GM18951 (cell line): ENCODE data around the gene CFAP46.

Source experiments
- POLR2A ChIP-seq: IDR thresholded peaks from 4 replicates; pipeline ENCODE4 v1.6.1; 2011; ENCODE audit warnings: mild to moderate bottlenecking; ENCODE audit not compliant: insufficient read length, insufficient read depth; ENCODE audit errors: extremely low read depth
- in situ Hi-C: fragments of 300-500 bp; cut with MboI; formaldehyde crosslinking; loops from one replicate; pipeline ENCODE4 v1.12.0; 2022; ENCODE audit warnings: low sequenced_read_pairs, mixed read lengths, inconsistent platforms; ENCODE audit not compliant: unreplicated experiment

The CFAP46 gene

DNA sequence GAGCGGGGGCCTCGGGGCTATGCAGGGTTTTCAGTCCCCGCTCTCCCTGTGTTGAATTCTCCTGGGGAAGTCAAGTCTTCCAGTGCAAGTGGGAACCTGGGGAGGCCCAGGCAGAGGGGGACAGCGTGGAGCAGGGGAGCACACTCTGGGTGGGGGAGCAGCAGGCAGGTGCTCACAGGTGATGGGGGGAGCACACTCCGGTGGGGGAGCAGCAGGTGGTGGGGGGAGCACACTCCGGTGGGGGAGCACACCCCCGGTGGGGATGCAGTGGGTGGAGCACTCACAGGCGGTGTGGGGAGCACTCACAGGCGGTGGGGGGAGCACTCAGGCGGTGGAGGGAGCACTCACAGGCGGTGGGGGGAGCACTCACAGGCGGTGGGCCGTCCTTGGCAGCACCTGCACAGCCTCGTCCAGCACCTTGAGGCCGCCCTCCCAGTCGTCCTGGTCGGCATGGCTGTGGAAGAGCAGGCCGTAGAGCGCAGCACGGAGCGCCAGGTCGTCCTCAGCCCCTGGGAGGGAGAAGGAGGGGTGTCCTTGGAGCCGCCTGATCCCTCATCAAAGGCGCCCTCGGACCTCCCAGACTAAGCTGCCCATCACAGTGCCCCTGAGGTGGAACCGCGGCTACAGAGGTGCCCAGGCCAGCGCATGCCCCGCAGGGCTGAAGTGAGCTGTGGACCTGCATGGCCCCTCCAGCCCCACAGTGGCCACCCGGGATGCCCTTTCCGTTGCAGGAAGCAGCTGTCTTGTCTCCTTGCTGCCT, 56.7 kb downstream of the CFAP46 start:
- in situ Hi-C loops = no loop called here

DNA sequence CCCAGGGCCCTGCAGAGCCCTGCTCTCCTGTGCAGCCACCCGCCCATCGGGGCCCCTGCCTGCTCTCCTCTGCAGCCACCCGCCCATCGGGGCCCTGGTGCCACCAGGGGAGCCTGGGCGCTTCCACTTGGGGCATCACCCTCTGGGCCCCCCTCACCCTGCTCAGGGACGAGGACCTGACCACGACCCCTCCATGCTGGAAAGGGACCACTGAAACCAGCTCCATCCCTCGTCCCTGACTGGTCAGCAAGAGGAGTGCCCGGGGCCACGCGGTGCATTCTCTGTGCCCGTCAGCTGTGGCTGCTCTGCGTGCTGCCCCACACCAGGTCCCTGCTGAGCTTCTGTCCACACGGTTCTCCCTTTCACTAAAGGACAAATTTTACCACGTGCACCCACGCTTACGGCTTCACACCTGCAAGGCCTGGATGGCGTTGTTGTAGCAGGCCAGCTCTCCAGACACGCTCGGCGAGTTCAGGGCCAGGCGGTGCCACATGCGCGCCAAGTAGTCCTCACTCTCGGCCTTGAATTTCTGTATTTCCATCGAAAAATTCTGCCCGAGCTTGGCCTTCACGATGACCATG, 57.6 kb downstream of the CFAP46 start:
- no peak for TF ChIP-seq POLR2A
- in situ Hi-C loops = no loop called here

More for the DNA sequence above, 56.7 kb downstream of the CFAP46 start:
- no peak for TF ChIP-seq POLR2A

DNA sequence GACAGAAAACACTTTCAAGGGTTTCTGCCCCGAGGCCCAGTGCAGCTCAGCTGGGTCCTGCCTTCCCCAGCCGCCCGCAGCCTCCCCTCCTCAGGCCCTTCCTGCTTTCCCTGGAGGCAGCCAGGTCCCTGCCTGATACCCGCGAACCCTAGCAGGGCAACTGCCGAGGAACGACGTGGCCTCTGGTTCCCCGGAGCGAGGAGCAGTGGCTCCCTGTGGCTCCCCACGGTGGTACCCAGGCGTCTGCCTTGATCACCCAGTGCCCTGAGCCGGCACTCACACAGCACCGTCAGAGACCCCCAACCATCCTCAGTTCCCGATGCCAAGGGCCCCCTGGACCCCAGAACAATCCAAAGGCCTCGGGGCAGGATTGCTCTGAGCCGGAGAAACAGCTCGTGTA, 58.3 kb downstream of the CFAP46 start:
- in situ Hi-C loops = no loop called here
- TF ChIP-seq POLR2A = no peak

DNA sequence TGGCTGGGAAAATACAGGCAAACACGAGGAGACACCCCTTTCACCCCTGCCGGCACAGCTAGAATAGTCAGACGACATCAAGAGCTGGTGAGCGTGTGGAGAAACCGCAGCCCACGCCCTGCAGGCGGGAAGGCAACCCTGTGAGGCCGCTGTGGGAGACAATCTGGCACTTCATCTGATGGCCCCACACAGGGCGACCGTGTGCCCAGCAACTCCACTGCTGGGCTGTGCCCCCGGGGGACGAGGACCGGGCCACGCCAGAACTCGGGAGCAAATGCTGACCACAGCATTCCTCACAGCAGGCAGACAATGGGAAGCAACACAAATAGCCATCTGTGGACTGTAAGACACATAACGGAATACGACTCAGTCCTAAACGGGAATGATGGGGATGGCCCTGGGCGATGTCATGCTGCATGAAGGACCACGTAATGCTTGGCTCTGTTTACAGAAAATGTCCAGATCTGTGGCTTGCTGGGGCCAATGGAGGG, 58.9 kb downstream of the CFAP46 start:
- TF ChIP-seq POLR2A = no peak
- in situ Hi-C loops = no loop called here

DNA sequence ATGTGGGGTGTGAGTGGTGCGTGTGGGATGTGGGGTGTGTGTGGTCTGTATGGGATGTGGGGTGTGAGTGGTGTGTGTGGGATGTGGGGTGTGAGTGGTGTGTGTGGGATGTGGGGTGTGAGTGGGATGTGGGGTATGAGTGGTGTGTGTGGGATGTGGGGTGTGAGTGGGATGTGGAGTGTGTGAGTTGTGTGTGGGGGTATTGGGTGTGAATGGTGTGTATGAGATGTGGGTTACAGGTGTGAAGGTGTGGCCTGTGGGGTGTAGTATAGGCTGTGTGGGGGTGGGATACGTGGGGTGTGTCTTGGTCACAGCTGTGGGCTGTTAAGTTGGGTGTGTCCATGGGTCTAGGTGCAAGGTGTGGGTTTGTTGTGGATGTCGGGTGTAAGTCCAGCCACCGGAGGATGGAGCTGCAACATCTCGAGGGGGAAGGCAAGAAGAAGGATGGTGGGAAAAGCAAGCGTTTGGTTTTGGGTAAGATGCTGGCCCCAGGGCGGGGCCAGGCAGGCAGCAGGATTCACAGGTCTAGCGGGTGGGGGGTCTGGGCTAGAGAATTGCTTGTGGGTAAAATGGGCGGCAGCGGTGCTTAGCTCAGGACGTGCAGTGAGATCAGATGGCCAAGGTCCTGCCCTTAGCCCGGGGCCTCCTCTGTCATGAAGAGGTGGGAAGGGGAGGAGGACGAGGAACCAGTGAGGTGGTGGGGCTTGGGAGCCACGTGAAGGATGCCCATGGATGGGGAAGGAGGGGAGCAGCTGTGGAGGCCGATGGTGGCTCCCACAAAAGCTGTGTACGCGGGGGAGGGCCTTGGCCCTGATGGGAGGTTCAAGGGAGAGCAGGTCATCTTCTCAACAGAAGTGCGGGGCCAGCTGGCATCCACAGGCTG, 60.1 kb downstream of the CFAP46 start:
- TF ChIP-seq POLR2A = no peak
- in situ Hi-C loops = no loop called here

DNA sequence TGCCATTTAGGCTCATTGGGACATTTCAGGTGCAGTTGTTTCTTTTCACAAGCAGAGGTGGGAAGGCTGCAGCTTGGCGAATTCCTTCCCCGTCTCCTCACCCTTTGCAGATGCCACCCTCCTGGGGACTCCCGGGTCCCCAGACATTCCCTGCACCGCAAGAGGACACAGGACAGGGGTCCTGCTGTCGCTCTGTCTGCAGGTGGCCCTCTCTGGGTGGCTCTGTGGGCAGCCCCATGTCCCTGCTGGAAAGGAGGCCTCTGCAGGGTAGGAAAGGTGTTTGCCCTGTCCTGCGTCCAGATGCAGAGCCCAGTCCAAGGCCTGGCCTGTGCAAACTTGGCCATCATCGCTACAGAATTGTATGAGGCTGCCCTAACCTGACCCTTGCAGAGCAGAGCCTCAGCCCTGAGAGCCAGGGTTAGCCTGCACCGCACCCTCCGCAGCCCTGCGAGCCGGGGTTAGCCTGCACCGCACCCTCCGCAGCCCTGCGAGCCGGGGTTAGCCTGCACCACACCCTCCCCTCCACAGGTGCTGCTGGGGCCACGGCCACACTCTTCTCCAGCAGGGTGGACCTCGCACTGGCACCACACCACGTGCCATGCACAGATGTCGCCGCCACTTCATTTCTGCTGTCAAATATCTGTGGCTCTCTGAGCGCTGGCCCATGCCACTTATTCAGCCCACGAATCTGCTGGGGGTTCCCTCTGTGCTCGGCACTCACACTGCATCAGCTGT, 61.0 kb downstream of the CFAP46 start:
- in situ Hi-C loops = no loop called here
- no peak for TF ChIP-seq POLR2A

DNA sequence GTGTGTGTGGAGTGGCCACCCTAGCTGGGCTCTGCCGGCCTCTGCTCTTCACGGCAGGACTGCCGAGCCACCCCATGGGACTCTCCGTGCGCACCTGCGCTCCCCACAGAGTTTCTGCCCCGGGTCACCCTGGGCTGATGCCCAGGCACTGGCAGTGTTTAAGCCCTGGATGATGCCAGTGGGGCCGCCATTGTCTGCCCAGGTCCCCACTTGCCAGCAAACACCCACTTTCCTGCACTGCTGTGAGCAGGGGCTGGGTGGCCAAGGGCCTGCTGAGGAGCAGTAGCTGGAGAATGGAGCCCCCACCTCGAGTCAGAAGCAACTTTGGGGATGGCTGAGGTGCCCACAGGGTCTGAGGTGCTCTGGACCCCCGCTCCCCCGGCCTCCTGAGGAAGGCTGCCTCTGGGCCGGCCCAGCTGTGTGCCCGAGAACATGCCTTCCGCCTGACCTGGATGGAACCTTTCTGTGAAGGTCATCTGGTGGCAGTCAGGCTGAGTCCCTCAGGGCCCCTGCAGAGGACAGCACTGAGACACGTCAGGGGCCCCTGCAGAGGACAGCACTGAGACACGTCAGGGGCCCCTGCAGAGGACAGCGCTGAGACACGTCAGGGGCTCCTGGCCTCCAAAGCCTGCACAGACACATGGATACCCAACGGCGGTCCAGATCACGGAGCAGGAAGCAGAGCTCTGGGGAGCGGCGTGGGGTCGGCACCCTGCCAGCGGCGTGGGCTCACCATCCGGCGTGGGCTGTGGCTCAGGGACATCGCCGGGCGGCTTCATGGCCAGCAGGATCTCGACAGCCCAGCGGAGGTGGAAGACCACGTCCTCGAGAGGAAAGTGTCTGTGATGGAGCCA, 62.0 kb downstream of the CFAP46 start:
- in situ Hi-C loops = no loop called here
- TF ChIP-seq POLR2A = no peak

DNA sequence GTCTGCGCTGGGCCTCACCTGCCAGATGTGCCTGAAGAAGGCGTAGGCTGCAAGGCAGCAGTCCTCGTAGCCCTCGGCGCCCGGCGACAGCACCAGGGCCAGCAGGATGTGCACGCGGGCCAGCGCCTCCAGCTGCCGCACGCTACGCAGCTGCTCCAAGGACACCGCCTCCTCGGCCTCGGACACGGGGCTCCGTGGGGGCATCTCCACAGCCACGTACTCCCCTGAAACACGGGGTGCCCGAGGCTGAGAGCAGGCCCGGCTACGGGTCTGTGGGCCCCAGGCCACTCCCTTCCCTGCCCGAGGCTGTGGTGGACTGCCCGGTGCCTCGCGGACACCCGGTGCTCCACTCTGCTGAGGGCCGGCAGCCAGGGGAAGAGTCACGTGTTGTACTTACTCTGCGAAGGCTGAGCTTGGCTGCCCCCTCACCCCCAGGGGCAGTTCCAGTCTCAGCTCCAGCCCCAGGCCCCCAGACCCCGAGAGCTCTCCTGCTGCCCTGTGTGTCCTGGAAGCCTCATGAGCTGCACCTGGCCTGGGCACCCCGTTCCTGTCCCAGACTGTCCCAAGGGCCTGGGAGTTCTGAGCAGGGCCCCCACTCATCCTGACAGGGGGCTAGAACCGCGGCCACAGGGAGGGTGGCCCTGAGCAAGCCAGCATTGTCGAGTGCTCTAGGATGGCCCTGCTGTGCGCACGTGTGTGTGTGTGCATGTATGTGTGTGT, 62.8 kb downstream of the CFAP46 start:
- in situ Hi-C loops = no loop called here

DNA sequence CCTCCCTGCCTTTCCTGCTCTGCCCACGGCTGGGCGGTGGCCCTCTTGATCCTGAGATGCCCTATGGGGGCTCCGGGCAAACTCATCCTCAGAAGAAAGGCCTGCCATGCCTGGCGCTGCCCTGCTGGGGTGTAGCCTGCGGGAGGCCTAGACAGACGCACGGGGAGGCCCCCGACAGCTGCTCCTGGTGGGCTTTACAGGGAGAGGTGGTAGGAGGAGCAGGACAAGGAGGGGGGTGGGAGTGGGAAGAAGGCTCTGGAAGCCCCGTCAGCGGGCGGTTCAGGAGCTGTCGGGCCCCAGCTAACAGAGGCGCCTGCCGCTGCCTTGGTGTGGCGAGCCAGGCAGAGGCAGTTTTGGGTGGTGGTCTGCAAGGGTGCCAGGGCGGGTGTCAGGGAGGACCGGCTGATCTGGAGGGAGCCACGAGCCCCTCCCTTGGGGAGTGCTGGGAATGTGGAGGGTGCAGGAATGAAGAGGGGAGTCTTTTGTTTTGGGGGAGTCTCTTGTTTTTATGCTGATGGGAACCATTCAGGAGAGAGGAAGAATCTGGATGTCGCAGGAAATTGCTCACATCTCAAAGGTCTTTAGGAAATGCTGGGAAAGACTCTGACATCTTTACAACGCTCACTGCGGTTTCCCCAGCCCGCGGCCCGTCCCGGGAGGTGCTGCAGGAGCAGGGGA, 63.5 kb downstream of the CFAP46 start:
- in situ Hi-C loops = no loop called here
- TF ChIP-seq POLR2A = no peak

More for the DNA sequence above, 62.8 kb downstream of the CFAP46 start:
- no peak for TF ChIP-seq POLR2A

DNA sequence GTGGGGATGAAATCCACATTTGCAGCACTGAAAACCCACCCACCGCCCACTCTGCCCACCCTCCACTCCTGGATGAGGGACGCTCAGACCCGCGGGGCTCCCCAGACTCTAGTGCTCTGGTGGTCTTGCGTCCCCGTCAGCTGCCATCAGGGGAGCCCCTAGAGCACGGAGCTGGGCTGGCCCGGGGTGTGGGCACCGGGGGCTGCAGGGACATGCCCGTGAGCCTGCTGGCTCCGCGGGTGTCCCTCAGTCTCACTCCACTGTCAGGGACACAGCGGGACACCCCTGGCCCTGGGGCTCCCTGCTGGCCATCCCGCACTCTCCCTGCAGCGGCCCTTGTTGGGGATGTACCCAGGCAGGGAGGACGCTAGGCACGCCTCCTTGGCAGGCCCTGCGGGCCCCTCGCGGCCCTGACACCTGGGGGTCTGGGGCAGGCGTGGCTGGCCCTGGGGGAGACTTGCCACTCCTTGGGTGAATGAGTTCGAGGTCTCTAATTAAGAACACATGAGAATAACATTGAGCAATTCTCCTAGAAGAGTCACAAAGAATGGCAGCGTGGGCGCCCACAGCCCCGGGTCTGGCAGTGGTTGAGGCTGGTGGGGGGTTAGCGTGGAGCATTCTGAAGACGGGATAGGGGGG, 64.2 kb downstream of the CFAP46 start:
- no peak for TF ChIP-seq POLR2A

DNA sequence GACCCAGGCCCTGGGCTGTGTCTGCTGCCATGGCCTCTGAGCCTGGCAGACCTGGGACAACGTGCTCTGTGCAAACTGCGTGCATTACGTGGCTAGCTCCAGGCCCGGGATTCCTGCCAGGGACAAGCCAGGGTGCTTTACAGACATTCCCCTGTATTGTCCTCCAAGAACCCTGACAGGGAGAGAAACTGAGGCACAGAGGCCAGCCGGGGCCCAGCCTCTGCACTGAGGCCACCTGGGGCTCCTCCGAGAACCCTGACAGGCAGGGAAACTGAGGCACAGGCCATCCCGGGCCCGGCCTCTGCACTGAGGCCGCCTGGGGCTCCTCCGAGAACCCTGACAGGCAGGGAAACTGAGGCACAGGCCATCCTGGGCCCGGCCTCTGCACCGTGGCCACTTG, 64.9 kb downstream of the CFAP46 start:
- no peak for TF ChIP-seq POLR2A
- in situ Hi-C loops = no loop called here

More for the DNA sequence above, 64.2 kb downstream of the CFAP46 start:
- in situ Hi-C loops = no loop called here

DNA sequence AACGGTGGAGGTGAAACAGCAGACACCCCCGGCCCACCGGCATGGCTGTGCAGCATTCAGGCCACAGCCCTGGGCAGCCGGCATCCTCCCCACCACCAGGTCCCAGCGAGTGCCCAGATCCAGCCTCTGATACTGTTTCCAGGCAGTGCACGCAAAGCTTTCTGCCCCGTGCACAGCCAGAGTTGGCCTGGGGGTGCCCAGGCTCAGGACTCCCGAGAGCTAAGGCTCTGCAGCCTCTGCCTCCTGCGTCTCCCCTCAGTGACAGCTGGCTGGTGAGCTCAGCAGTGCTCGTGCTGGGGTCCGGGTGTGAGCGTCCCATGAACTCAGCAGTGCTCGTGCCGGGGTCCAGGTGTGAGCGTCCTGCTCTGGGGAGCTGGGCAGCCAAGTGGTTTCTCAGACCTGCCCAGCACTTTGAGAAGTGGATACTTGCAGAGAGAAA, 65.4 kb downstream of the CFAP46 start:
- TF ChIP-seq POLR2A = no peak
- in situ Hi-C loops = no loop called here
